Measurements from ENCODE around the gene LAMTOR4.

The LAMTOR4 gene

GRCh38 chr7:100154651-100155491 is 6.2 kb downstream of the LAMTOR4 start:
- no peak for DNase-seq

GRCh38 chr7:100155553-100156317 is 7.0 kb downstream of the LAMTOR4 start:
- no peak for DNase-seq

- DNase-seq, result no peak
Observed at GRCh38 chr7:100156331-100157068, 7.8 kb downstream of the LAMTOR4 start.

GRCh38 chr7:100157069-100157333 is 8.3 kb downstream of the LAMTOR4 start:
- no peak for DNase-seq

- no peak for DNase-seq
Observed at GRCh38 chr7:100157334-100158228, 8.9 kb downstream of the LAMTOR4 start.

- peak; percentile 23 for DNase-seq
Observed at GRCh38 chr7:100158229-100159098, 9.7 kb downstream of the LAMTOR4 start, which contains the start of gene TRAPPC14. TRAPPC14 (minus strand) TSS chr7:100158723; CDS start chr7:100158499, 224 bp downstream.

- DNase-seq, result no peak
Observed at GRCh38 chr7:100159099-100159623, 10.4 kb downstream of the LAMTOR4 start.

GRCh38 chr7:100160067-100160466 is 11.3 kb downstream of the LAMTOR4 start:
- DNase-seq, result no peak

GRCh38 chr7:100163006-100163531 is 14.4 kb downstream of the LAMTOR4 start:
- no peak for DNase-seq

GRCh38 chr7:100163871-100164270 is 15.2 kb downstream of the LAMTOR4 start:
- DNase-seq, result no peak

- no peak for DNase-seq
Observed at GRCh38 chr7:100166317-100166940, 17.7 kb downstream of the LAMTOR4 start.

GRCh38 chr7:100166970-100167911 is 18.5 kb downstream of the LAMTOR4 start:
- DNase-seq, result no peak

- no peak for DNase-seq
Observed at GRCh38 chr7:100167912-100168323, 19.2 kb downstream of the LAMTOR4 start.

GRCh38 chr7:100169147-100169850 is 20.6 kb downstream of the LAMTOR4 start:
- no peak for DNase-seq

GRCh38 chr7:100170101-100170897 is 21.6 kb downstream of the LAMTOR4 start:
- no peak for DNase-seq

- no peak for DNase-seq
Observed at GRCh38 chr7:100171087-100171681, 22.5 kb downstream of the LAMTOR4 start.

- DNase-seq, result no peak
Observed at GRCh38 chr7:100171840-100172239, 23.1 kb downstream of the LAMTOR4 start.
